ENCODE data around the gene GRID1. TPM values are rescaled to one million over a fixed set of nuclear protein-coding genes. Genes with fewer than 3 reads are reported as not detected.
A peak's percentile ranks its signal among the peaks of the same experiment; 100 is the strongest.

The GRID1 gene
- total RNA-seq, 2 donors from 2014 or later: 0.52 to 0.59 TPM

DNA sequence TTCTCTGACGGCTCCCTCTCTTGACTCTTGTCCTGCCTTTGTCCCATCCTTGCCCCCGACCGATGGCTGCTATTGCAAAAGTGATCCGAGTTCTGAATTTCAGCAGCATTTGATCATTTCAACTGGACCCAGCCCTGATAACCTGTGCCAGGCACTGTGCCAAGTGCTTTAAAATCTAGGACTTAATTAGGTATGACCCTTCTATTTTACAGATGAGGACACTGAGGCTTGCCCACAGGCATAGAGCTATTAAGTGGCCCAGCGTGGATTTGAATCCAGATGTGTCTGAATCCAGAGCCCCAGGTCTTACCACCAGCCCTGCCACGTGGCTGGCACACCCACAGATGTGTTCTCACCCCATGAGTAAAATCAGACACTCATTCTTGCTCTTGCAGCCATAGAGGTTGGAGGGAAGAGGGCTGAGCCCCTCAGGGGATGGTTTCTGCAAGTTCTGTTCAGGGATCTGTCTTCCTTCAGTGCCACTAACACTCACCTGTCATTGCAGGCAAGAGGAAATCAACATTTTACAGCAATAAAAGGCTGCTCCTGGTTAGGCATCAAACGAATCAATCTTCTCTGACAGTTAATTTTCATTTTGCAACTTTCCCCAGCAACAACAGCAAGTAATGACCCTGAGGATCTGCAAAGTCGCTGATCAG, 101.2 kb downstream of the GRID1 start:
- ATAC-seq: no peak
- DNase-seq: no peak
- intact Hi-C loops (cut with DNase I): no loop called here

DNA sequence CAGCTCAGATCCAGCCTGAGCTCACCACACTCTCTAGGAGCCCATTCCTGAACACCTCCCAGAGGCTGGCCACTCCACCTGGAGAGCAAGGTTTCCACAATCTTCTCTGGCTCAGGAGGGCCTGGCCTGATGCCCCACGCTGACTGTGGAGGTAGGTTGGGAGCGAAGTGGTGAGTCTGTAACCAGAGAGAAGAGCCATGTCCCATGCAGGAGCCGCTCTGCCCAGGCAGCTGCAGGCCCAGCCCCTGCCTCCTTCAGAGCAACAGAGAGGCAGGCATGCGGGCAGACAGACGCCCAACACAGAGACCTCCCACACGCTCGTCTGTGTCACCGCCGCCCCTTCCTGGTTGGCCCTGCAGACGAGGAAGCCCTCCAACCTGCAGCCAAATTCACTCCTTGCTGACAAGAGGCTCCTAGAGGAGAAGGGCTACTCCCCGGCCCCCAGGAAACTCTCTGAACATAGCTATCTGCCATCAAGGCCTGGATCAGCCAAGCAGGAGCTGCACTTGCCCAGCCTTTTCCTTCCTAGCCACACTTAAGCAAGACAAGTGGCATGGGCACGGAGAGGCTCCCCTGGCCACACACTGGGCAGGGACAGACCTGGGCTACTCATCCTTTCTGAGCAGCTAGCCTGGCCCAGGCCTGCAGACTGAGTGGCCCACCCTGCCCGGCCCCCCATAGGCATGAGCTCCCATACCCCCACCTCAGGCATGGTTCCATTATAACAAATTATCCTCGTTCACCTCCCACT, 101.9 kb downstream of the GRID1 start:
- ATAC-seq (no peak), DNase-seq (no peak)
- intact Hi-C loops (cut with DNase I): no loop called here

DNA sequence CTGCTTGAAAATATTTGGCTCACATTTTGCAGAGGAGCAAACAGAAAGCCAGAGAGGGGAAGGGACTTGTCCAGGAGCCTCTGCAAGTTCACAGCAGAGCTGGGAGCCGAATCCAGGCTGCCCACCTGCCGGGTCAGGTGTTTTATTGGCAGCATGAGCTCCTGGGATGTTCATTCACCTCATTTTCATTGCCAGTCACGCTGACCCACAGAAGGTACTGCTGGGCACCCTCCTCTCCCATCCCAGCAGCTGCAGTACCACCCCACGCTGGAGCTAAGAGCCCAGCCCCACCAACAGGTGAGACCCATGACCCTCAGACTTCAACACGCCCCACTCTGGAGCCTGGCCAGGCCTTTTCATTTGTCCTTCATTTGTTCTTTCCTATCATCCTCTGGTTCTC, 102.7 kb downstream of the GRID1 start:
- intact Hi-C loops (cut with DNase I): no loop called here
- no peak for ATAC-seq
- no peak for DNase-seq

DNA sequence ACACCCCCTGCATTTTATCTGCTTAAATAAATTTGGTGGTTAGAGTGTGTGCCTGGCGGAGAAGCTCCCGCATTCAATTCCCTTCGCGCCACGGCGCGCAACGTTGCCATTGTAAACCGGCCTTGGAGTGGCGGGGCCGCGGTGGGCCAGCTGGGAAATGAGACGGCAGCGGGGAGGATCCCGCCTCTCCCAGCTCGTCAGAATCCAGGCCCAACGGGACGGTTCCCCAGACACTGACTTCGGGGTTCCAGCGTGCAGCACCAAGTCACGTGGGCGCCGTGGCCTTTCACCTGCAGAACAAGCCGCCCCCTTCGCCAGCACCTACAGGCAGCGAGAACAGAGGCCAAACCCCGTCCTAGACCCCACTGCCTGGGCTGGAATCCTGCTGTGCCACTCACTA, 103.4 kb downstream of the GRID1 start:
- intact Hi-C loops (cut with DNase I): no loop called here
- no peak for ATAC-seq
- no peak for DNase-seq

DNA sequence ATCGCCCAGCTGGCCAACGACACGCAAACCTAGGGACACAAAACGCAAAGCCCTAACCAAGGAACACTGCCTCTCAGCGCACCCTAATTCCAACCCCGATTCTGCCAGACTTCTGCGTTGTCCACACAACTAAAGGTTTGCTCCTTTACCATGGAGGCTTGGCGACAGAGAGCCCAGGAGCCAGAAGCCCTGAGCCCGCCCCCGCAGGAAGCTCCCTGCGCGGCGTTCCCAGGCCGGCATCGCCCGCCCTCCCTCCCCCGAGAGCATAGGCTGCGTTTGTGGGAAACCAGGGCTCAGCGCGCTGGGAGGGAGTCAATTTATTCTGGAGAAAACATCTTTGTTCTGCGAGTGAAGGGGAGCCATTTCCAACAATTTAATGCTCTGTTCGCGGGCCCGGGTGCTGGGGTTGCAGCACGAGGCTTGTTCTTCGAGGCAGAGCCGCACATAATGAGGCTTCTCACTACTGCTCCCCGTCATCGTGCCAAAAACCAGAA, 103.9 kb downstream of the GRID1 start:
- ATAC-seq: no peak
- intact Hi-C loops (cut with DNase I): no loop called here
- DNase-seq: no peak

DNA sequence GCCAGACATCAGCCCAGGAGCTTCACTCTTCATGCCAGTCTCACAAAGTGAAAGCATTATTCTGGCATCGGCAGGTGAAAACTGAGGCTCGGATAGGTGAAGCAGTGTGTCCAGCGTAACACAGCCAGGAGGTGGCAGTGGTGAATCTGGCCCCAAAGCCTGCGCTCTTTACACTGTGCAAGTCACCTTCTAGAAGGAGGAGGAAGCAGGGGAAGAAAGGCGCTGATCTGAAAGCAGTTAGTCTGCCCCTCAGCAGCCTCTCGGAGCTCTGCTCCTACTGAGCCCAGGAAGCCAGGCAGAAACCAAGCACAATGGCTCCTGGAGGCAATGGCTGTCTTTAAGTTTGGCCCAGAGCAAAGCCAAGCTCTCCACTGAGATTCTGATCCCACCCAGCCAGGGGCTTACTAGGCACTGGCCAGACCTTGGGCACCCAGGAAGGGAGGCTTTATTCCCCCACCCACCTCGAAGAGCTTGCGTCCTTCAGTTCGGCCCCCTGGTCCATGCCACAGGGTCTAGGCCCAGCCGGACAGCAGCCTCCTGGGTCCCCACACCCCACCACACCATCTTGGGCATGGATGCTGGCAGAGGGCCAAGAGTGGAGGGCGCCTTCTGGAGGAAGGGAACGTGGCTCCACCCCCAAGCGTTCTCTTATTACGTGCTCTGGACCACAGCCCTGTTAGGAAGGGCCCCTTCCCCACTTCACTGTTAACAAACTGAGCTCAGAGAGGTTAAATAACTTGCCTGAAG, 104.5 kb downstream of the GRID1 start:
- DNase-seq (no peak), ATAC-seq (peak in 1 of 2 donors; percentile 14)
- intact Hi-C loops (cut with DNase I): no loop called here

DNA sequence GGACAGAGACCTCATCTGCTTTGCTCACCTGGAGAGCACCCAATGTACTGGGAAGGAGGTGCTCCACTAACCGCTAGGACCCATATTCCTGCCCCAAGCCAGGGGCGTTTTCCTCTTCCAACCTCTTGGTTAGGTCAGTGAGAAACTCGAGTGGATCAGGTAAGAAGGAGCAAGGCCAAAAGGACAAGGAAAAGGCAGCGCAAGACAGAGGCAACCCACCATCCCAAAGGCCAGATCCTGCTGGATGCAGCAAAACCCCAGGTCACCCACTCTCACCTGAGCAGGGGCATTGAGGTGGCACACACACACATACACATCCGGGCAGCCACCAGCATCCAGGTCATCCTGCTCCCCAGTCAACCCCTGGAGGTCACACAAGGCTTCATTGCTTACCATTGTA, 105.1 kb downstream of the GRID1 start:
- ATAC-seq (no peak), DNase-seq (no peak)
- intact Hi-C loops (cut with DNase I): no loop called here

DNA sequence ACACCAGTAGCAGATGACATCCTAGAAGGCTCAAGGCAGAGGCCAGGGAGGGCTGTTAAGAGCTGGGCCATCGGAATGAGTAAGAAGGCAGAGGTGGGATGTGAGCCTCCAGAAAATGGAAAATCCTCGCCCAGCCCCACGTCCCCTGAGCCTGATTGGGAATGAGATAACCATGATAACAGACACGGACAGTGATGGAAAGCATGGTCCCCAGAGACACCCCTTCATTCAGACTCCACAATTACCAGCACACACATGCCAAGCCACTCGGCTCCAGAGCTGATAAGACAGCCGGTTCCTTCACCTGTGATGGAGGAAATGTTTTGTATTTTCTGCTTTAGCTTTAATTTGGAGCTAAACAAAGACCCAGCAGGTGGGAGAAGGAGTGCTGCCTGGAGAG, 106.0 kb downstream of the GRID1 start:
- intact Hi-C loops (cut with DNase I): no loop called here
- ATAC-seq: no peak
- no peak for DNase-seq

DNA sequence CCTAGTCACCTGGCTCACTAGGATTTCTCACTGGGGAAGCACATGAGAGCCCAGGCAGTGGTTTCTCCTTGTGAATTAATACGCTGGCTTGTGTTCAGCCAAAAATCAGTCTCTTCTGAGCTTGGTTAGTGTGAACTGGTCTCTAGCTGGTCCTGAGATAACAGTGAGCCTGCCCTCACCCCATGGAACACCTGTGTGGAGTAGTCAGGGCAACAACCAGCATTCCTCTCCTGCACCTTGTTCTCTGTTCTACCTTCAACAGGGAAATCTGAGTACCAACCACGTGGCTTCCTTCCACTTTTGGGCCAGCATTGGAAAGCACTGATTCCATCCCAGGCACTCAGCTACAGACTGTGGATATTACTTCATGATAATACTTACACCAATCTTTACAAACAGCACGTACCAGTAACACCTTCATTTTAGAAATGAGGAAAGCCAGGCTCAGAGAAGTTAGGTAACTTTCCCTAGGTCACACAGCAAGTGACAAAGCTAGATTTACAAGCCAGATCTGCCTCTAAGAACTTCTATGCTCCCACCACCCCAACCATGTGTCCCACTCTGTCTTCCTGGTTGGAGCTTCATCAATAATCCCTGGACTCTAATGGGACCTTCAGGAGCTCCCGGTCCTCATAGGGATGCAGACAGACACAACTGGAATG, 106.6 kb downstream of the GRID1 start:
- intact Hi-C loops (cut with DNase I): no loop called here
- ATAC-seq: no peak
- no peak for DNase-seq

DNA sequence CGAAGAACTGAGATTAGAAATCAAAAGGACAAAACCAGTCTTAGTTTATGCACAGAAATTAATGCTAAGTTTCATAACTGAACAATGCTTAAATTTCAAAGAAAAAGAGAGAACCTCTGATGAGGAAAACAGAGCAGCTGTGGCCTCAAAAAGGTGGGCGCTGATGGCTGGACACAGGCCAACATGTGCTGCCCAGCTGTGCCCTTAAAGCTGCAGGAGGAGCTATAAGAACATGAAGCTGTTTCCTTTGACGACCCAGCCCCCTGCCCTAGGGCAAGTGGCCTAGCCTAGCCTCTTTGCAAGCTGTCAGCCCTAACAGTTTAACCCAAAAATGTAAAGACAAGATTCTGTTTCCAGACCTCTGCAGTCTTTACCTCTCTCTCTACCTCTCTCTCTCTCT, 107.7 kb downstream of the GRID1 start:
- intact Hi-C loops (cut with DNase I): no loop called here
- no peak for DNase-seq
- no peak for ATAC-seq

DNA sequence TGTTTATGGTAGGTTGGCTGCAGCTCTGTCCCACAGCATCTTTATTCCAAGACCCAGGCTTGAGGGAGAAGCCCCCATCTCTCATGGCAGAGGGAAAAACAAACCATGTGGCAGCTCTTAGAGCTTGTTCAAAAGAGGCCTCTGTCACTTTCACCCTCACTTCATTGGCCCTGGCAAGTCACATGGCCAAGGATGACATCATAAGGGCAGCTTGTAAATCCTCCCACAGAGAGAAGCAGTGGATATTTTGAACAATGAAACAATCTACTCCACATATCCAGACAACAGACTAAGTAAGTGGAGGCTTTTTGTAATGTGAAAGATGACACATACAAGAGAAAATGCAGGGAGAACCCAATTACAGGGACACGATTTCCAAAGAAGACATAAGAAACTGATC, 108.1 kb downstream of the GRID1 start:
- DNase-seq: no peak
- intact Hi-C loops (cut with DNase I): no loop called here
- no peak for ATAC-seq

DNA sequence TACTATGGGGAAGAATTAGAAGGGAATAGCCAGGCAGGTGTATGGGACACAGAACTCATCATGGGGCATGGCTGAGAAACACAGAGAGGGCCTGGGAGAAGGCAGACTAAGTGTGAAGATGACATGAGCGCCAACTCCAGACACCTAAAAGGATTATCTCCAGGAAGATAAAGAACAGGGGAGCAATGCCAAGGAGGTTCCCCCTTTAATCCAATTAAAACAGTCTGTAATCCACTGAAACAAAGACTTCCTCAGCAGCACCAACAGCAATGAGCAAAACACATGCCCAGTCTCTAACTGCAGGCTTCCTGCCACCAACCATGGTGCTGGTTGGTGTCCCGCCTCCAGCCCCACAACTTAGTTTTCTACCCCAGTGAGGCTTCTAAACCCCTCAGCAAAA, 108.9 kb downstream of the GRID1 start:
- ATAC-seq (no peak), DNase-seq (no peak)
- intact Hi-C loops (cut with DNase I): no loop called here

DNA sequence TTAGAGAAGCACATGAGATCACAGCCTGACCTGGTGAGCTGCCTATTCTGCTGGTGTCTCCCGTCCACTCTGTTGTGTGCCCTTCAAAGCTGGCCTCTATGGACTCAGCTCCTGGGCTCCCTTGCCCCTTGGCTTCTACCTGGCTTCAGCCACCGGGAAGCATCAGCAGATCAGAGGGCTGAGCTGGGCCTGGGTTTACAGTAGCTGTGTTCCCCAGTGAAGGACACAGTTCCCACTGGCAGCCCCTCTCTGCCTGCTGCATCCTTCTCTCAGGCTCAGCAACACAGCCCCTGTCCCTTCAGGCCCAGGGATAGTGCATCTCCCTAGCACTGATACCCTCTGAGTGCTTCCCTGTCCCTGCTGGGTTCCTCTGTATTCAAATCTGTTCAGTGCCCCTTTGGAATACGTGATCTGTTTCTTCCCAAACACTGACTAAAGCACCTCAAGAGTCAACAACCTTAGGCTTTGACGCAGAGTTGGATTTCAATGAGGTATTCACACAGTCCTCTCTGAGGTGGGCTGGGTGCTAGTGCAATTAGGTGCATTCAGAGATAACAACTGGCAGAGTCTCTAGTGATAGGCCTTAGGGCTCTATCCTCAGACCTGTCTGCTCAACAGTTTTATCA, 109.8 kb downstream of the GRID1 start:
- ATAC-seq: no peak
- intact Hi-C loops (cut with DNase I): no loop called here
- no peak for DNase-seq

DNA sequence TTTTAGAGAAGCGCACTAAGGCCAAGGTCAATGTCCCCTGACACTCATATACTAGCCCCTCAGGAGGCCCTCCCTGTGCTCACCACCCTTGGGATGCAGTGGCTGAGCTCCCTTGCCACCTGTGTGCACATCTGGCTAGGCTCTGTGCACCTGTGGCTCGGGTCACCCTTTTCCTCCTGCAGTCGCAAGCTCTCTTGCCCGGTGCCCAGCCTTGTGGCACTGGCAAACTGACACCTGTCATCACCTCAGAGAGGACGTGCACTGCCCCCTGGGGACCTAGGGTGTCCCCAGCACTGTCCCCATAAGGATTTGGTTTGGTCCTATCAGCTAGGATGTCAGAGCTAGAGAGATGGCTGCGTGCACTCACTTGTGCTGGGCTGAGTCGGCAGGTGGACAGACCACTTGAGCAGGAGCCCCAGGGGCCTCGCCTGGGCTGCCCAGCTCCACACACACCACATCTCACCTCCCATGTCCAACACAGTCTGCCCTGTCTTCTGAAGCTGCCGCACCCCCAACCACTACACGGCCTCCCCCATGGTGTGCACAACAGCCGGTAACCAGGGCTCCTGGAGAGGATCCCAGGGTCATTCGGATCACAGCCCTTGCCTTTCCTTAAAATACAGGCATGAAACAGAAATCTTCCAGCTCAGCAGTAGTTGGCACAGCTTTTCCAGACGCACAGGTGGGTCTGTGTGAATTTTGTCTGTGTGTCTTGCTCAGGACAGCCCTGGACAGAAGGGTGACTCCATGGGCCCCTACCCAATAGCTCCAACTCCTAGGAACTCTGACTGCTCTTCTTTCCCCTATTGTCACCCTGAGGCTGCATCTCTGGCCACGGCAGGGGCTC, 111.0 kb downstream of the GRID1 start:
- intact Hi-C loops (cut with DNase I): no loop called here

DNA sequence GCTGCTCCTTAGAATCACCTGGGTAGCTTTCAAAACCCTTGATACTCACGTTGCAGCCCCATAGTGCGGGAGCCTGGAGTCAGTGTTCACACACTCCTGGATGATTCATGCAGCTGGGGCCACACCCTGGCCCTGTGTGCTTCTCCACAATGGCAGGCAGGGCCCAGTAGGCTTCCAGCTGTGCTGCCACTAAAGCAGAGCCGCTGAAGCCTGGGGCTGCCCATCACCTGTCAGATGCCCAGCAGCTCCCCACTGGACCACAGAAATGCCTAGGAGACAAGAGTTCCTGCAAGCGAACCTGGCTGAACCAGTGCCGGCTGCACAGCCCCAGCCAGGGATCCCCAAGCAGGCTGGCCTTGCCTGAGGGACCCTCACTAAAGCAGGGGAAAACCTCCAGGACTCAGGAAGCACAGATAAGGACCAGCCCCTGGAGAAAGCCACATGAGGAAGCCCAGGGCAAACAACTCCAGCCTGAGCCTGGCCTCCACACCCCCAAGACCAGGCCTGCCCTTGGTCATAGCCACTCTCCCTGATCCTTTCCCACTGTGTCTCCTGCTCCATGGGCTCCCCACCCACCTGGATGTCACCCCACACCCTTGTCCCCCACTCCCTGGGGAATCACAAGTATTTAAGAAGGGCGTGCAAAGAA, 111.9 kb downstream of the GRID1 start:
- intact Hi-C loops (cut with DNase I): no loop called here
- no peak for DNase-seq
- ATAC-seq: peak in 1 of 2 donors; percentile 55

More for the DNA sequence above, 111.0 kb downstream of the GRID1 start:
- DNase-seq (no peak), ATAC-seq (no peak)

DNA sequence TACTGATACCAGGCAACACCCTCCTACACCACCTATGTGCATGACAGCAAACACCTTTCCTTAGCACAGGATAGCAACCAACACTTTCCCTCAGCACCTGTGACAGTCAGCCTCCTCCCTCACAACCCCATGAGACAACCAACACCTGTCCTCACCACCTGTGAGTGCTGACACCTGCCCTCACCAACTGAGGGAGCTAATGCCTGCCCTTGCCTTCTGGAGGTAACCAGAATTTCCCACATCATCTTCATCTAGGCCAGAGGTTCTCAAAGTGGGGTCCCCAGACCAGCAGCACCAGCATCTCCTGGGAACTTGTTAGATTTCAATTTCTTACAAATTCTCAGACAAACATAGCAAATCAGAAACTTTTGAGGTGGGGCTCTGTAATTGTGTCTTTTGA, 112.5 kb downstream of the GRID1 start:
- ATAC-seq: no peak
- intact Hi-C loops (cut with DNase I): no loop called here
- DNase-seq: no peak

DNA sequence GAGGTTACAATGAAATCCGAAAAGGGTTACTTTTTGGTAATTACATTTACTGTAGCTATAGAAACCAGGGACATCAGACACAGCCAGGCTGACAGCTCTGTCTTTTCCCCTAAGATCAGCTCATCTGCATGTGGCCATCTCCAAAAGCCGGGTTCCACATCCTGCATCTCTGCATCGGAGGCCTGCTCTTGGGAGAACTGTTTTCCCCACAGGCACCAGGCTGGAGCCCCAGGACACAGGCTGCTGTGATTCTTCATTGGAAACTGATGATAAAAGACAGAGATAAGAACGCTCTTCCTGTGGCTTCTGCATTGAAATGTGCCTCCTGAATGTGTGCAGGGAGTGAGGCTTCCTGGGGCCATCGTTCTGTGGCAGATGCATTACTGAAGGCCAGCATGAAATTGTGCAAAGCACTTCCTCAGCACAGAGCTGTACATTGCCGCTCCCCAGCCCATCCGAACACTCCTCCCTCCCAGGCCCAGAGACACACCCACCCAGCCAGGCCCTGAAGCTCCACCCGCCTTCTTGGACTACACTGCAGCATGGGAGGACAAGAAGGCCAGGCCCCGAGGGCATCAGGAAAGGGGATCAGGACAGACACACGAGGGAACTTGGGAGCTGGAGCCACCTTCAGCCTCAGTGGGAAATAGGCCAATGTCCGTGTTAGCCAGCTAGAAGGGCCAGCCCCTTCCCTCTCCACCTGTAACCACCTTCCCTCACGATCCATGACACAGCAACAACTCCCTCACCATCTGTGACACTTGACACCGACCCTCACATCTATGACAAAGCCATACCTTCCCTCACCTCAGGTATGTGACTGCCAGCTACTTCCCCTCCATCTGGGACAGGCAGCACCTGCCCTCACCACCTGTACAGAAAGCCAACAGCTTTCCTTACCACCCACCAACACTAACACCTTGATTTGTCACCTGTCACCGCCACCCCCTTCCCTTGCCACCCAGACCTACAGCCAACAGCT, 113.2 kb downstream of the GRID1 start:
- intact Hi-C loops (cut with DNase I): no loop called here
- ATAC-seq (peak in 1 of 2 donors; percentile 26), DNase-seq (no peak)

Data from left cardiac atrium (tissue), 4 donors.